ENCODE data around the gene GRIK4. TPM values are rescaled to one million over a fixed set of nuclear protein-coding genes. Genes with fewer than 3 reads are reported as not detected.
A peak's percentile ranks its signal among the peaks of the same experiment; 100 is the strongest.

GRIK4 gene
- total and polyA plus RNA-seq, 2 of the 4 experiments (the other 2 are of a cell fraction): 0.18 to 0.38 TPM

- no peak for TF ChIP-seq POLR2A (IDR thresholded peaks at IDR 0.05; ENCODE audit: low read depth, low read length)
- no peak for TF ChIP-seq CHD1 (IDR thresholded peaks at IDR 0.05; ENCODE audit: low read depth, low read length)
- TF ChIP-seq SMC3 (IDR thresholded peaks at IDR 0.05; ENCODE audit: low read depth, low read length): no peak
- TF ChIP-seq ELK1 (IDR thresholded peaks at IDR 0.05; ENCODE audit: borderline replicate concordance, low read depth, low read length): no peak
- no peak for TF ChIP-seq USF2 (IDR thresholded peaks at IDR 0.05; ENCODE audit: low read depth, low read length)
- no peak for TF ChIP-seq BHLHE40 (IDR thresholded peaks at IDR 0.05; ENCODE audit: low read depth, low read length)
- no peak for TF ChIP-seq RAD21 (IDR thresholded peaks at IDR 0.05; ENCODE audit: low read length)
- no peak for TF ChIP-seq FOS (IDR thresholded peaks at IDR 0.05; ENCODE audit: low read depth, low read length)
- TF ChIP-seq RFX5 (IDR thresholded peaks at IDR 0.05; ENCODE audit: low read depth, low read length): no peak
- no peak for TF ChIP-seq NFE2L2 (IDR thresholded peaks at IDR 0.05; ENCODE audit: low read depth, low read length)
- TF ChIP-seq MAFK (IDR thresholded peaks at IDR 0.05; ENCODE audit: low read depth, low read length): no peak
- WGBS, 2 experiments (ENCODE audit: extremely low coverage in 2 of 2, insufficient read length in 1 of 2): 89% methylated on average over 1 of the region's 9 CpGs; no CpG with 5 or more reads in 1 of the 2 experiments
- Histone ChIP-seq H2AK9ac (replicated peaks; ENCODE audit: low read depth, low read length, poor library complexity) (no peak overlapping the region), H3K4me1 (ENCODE audit: control insufficient read depth, insufficient read depth, low read length) (no peaks in the 10 kb centered on the region), H4K8ac (ENCODE audit: low read depth in 2 of 2, low read length in 2 of 2) (no peak overlapping the region), H2AFZ (replicated peaks; ENCODE audit: low read length, poor library complexity) (no peak overlapping the region), H4K5ac (ENCODE audit: low read depth, low read length) (no peak overlapping the region), H3K4me2 (ENCODE audit: low read depth, low read length) (no peak overlapping the region), H3K9me3 (ENCODE audit: control insufficient read depth, insufficient read depth, low read length) (no peaks in the 10 kb centered on the region), H3K18ac (ENCODE audit: low read depth, low read length) (no peak overlapping the region), H4K20me1 (ENCODE audit: insufficient read depth, low read length) (no peaks in the 10 kb centered on the region; the same call in 1 of the 2 replicates), H2BK15ac (ENCODE audit: low read depth, low read length) (no peak overlapping the region), H3K36me3 (ENCODE audit: control insufficient read depth, insufficient read depth, low read length) (no peaks in the 10 kb centered on the region), H3K9ac (ENCODE audit: low read depth, low read length) (no peak overlapping the region), H3K27me3 (ENCODE audit: control insufficient read depth, insufficient read depth, low read length) (peaks cover 20% of the 10 kb centered on the region), H2BK20ac (ENCODE audit: low read depth, low read length) (no peak overlapping the region), H3K14ac (replicated peaks; ENCODE audit: low read depth, low read length) (no peak overlapping the region), H2BK5ac (ENCODE audit: low read depth, low read length, poor library complexity, severe bottlenecking) (no peak overlapping the region), H3K56ac (ENCODE audit: extremely low read depth, insufficient read depth, low read length) (no peak overlapping the region), H2AK5ac (ENCODE audit: low read depth, low read length) (no peak overlapping the region), H2BK120ac (ENCODE audit: low read depth, low read length) (no peak overlapping the region), H3K4me3 (ENCODE audit: insufficient read depth, low read depth, low read length) (no peak overlapping the region), H3K4ac (ENCODE audit: low read depth, low read length) (no peak overlapping the region), H3K27ac (ENCODE audit: insufficient read depth, low read length) (no peak overlapping the region), H4K91ac (ENCODE audit: insufficient read depth, low read depth, low read length) (no peak overlapping the region), H3K79me1 (ENCODE audit: low read depth in 1 of 2, low read length in 2 of 2) (no peaks in the 10 kb centered on the region), H3K9me1 (ENCODE audit: insufficient read depth, low read length) (no peaks in the 10 kb centered on the region), H3K23ac (ENCODE audit: low read depth, low read length) (no peak overlapping the region)
- dilution Hi-C loops (cut with HindIII; ENCODE audit: low sequenced_read_pairs, unreplicated experiment) (no loop called here), in situ Hi-C loops (cut with MboI; ENCODE audit: low sequenced_read_pairs) (no loop called here), intact Hi-C loops (cut with micrococcal nuclease) (no loop called here)
- BruUV-seq (replicated peaks): no TSS peak
- ChIA-PET CTCF (no interaction called here), POLR2A (ENCODE audit: unreplicated experiment) (no interaction called here)
- DNase-seq: no peak
- ATAC-seq (ENCODE audit: low read depth): peak; percentile 76
These were observed 389.1 kb downstream of the GRIK4 start for GRCh38 chr11:120900643-120901042.
